Lower leg skin (tissue), 3 donors: Measurements from ENCODE around the gene ZFP69B.

Source experiments
- POLR2A ChIP-seq, 2 donors: fragments of 450-650 bp; IDR thresholded peaks; one replicate each; pipeline ENCODE4 v1.6.1; 2016 to 2017; ENCODE audit warnings: antibody characterized with exemption in 2 of 2, mild to moderate bottlenecking in 1 of 2, moderate library complexity in 1 of 2
- TF ChIP-seq, protein P1 (sequence below), 3 donors: fragments of 450-650 bp; IDR thresholded peaks; one replicate each; pipeline ENCODE4 v1.5.1; 2016; ENCODE audit warnings: antibody characterized with exemption in 3 of 3, mild to moderate bottlenecking in 3 of 3, moderate library complexity in 2 of 3

DNA sequence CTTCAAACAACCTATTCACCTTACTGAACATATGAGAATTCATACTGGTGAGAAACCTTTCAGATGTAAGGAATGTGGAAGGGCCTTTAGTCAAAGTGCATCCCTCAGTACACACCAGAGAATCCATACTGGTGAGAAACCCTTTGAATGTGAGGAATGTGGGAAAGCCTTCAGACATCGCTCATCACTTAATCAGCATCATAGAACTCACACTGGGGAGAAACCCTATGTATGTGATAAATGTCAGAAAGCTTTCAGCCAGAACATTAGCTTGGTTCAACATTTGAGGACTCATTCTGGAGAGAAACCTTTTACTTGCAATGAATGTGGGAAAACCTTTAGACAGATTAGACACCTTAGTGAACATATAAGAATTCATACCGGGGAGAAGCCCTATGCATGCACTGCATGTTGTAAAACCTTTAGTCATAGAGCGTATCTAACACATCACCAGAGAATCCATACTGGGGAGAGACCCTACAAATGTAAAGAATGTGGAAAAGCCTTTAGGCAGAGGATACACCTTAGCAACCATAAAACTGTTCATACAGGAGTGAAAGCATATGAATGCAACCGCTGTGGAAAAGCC is 45.1 kb downstream of the ZFP69B start:
- TF ChIP-seq, protein P1, sequence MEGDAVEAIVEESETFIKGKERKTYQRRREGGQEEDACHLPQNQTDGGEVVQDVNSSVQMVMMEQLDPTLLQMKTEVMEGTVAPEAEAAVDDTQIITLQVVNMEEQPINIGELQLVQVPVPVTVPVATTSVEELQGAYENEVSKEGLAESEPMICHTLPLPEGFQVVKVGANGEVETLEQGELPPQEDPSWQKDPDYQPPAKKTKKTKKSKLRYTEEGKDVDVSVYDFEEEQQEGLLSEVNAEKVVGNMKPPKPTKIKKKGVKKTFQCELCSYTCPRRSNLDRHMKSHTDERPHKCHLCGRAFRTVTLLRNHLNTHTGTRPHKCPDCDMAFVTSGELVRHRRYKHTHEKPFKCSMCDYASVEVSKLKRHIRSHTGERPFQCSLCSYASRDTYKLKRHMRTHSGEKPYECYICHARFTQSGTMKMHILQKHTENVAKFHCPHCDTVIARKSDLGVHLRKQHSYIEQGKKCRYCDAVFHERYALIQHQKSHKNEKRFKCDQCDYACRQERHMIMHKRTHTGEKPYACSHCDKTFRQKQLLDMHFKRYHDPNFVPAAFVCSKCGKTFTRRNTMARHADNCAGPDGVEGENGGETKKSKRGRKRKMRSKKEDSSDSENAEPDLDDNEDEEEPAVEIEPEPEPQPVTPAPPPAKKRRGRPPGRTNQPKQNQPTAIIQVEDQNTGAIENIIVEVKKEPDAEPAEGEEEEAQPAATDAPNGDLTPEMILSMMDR (IDR thresholded peaks at IDR 0.05) = no peak
- TF ChIP-seq POLR2A (IDR thresholded peaks at IDR 0.05) = no peak
